Breast epithelium (tissue), 4 donors: Measurements from ENCODE around the gene FIGLA. TPM values are rescaled to one million over a fixed set of nuclear protein-coding genes. Genes with fewer than 3 reads are reported as not detected.

ENCODE experiments used
- DNase-seq, 2 donors: peaks; one replicate each; pipeline ENCODE4 v3.0.0-alpha.2; 2019; ENCODE audit warnings: low spot score in 2 of 2
- H3K27ac ChIP-seq, 2 donors: fragments of 200-600 bp; sonication (generic) in 1 of 2; one replicate each; pipeline ENCODE4 v1.5.1; 2016 to 2019; ENCODE audit warnings: mild to moderate bottlenecking in 1 of 2
- H3K27me3 ChIP-seq, 2 donors: fragments of 200-600 bp; sonication (generic) in 1 of 2; one replicate each; pipeline versions ENCODE4 v1.5.1 to v1.6.0; 2017 to 2019; ENCODE audit warnings: control low read depth in 1 of 2, mild to moderate bottlenecking in 1 of 2
- H3K36me3 ChIP-seq: fragments of 200-600 bp; one replicate; pipeline ENCODE4 v1.5.1; 2019
- H3K4me1 ChIP-seq, 2 donors: fragments of 200-600 bp; sonication (generic); one replicate each; pipeline ENCODE4 v1.5.1; 2016 to 2019; ENCODE audit warnings: control low read depth in 1 of 2
- H3K4me3 ChIP-seq, 3 donors: fragments of 200-600 bp; sonication (generic); 1 replicate in 2 of 3; 2 replicates in 1 of 3; pipeline ENCODE4 v1.5.1; 2016 to 2019; ENCODE audit warnings: mild to moderate bottlenecking in 3 of 3, moderate library complexity in 2 of 3
- H3K9me3 ChIP-seq, 2 donors: fragments of 200-600 bp; sonication (generic) in 1 of 2; one replicate each; pipeline ENCODE4 v1.5.1; 2016 to 2019; ENCODE audit warnings: control low read depth in 1 of 2
- CTCF ChIP-seq, 3 donors: fragments of 450-650 bp; IDR thresholded peaks; one replicate each; pipeline ENCODE4 v1.5.1; 2016 to 2017; ENCODE audit warnings: antibody characterized with exemption in 3 of 3, mild to moderate bottlenecking in 3 of 3, moderate library complexity in 3 of 3
- POLR2A ChIP-seq: fragments of 450-650 bp; IDR thresholded peaks from one replicate; pipeline ENCODE4 v1.6.1; 2016; ENCODE audit warnings: antibody characterized with exemption, mild to moderate bottlenecking, moderate library complexity
- POLR2AphosphoS5 ChIP-seq, 3 donors: sonication (generic); formaldehyde crosslinking; IDR thresholded peaks; one replicate each; pipeline ENCODE4 v1.6.1; 2017; ENCODE audit warnings: antibody characterized with exemption in 3 of 3
- intact Hi-C: fragments of 100-400 bp; cut with DNase I; formaldehyde crosslinking; loops from one replicate; pipeline ENCODE4 v1.15.1; 2023; ENCODE audit warnings: low total_unique reads
- total RNA-seq, 3 donors: library from RNA; depleted of rRNA; stranded (reverse); fragments of >200 nt; gene quantifications; one replicate each; pipeline ENCODE4 v1.1.0, GENCODE V29; 2016

The FIGLA gene
- total RNA-seq, 3 donors from 2014 or later, result not detected

GRCh38 chr2:70748002-70748784 lies 42.2 kb downstream of the FIGLA start:
- no peaks in the 10 kb centered on the region for H3K4me1 ChIP-seq
- H3K27me3 ChIP-seq, result no peaks in the 10 kb centered on the region
- no peak overlapping the region for H3K27ac ChIP-seq
- intact Hi-C loops, result no loop called here
- TF ChIP-seq CTCF (IDR thresholded peaks at IDR 0.05) (no peak), POLR2AphosphoS5 (IDR thresholded peaks at IDR 0.05) (no peak), POLR2A (no peak)
- H3K36me3 ChIP-seq, result no peaks in the 10 kb centered on the region
- H3K4me3 ChIP-seq, result no peak overlapping the region
- DNase-seq, result no peak
- no peaks in the 10 kb centered on the region for H3K9me3 ChIP-seq

DNA sequence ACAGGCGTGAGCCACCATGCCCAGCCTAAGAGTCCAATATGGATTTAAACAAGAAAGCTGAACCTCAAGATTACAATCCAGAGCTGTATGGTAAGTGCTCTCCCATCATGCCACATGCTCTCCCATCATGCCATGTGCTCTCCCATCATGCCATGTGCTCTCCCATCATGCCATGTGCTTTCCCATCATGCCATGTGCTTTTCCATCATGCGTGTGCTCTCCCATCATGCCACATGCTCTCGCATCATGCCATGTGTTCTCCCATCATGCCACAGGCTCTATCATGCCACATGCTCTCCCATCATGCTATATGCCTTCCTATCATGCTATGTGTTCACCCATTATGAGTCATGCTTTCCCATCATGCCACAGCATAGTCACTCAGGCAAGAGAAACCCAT lies 43.2 kb downstream of the FIGLA start:
- no peak for TF ChIP-seq POLR2A
- no peak for TF ChIP-seq CTCF (IDR thresholded peaks at IDR 0.05)
- TF ChIP-seq POLR2AphosphoS5 (IDR thresholded peaks at IDR 0.05), result no peak
- Histone ChIP-seq H3K27me3 (no peaks in the 10 kb centered on the region), H3K4me3 (no peak overlapping the region), H3K9me3 (no peaks in the 10 kb centered on the region), H3K36me3 (no peaks in the 10 kb centered on the region), H3K27ac (no peak overlapping the region), H3K4me1 (no peaks in the 10 kb centered on the region)
- no peak for DNase-seq
- intact Hi-C loops, result no loop called here

GRCh38 chr2:70746094-70746974 lies 44.1 kb downstream of the FIGLA start:
- no peak overlapping the region for H3K27ac ChIP-seq
- no peak for DNase-seq
- no peaks in the 10 kb centered on the region for H3K4me1 ChIP-seq
- TF ChIP-seq CTCF (IDR thresholded peaks at IDR 0.05) (no peak), POLR2A (no peak), POLR2AphosphoS5 (IDR thresholded peaks at IDR 0.05) (no peak)
- intact Hi-C loops, result no loop called here
- no peaks in the 10 kb centered on the region for H3K9me3 ChIP-seq
- H3K36me3 ChIP-seq, result no peaks in the 10 kb centered on the region
- no peaks in the 10 kb centered on the region for H3K27me3 ChIP-seq
- H3K4me3 ChIP-seq, result no peak overlapping the region

GRCh38 chr2:70745276-70745825 lies 45.1 kb downstream of the FIGLA start:
- no peak for TF ChIP-seq POLR2AphosphoS5 (IDR thresholded peaks at IDR 0.05)
- TF ChIP-seq POLR2A, result no peak
- DNase-seq, result no peak
- intact Hi-C loops, result no loop called here
- no peak overlapping the region for H3K4me3 ChIP-seq
- H3K36me3 ChIP-seq, result no peaks in the 10 kb centered on the region
- H3K27ac ChIP-seq, result no peak overlapping the region
- no peaks in the 10 kb centered on the region for H3K9me3 ChIP-seq
- H3K4me1 ChIP-seq, result no peaks in the 10 kb centered on the region
- no peaks in the 10 kb centered on the region for H3K27me3 ChIP-seq

GRCh38 chr2:70744397-70744796 lies 46.0 kb downstream of the FIGLA start:
- intact Hi-C loops, result no loop called here
- DNase-seq, result no peak
- Histone ChIP-seq H3K27me3 (no peaks in the 10 kb centered on the region), H3K36me3 (no peaks in the 10 kb centered on the region), H3K4me1 (no peaks in the 10 kb centered on the region), H3K27ac (no peak overlapping the region), H3K4me3 (no peak overlapping the region), H3K9me3 (no peaks in the 10 kb centered on the region)
- no peak for TF ChIP-seq POLR2A
- no peak for TF ChIP-seq CTCF (IDR thresholded peaks at IDR 0.05)
- TF ChIP-seq POLR2AphosphoS5 (IDR thresholded peaks at IDR 0.05), result no peak
